Endothelial cell of umbilical vein (primary cell): ENCODE measurements around the gene INSRR. TPM values are rescaled to one million over a fixed set of nuclear protein-coding genes. Genes with fewer than 3 reads are reported as not detected.

ENCODE experiments used
- BruUV-seq: library from RNA; stranded (reverse); fragments of 400-500 nt; replicated peaks from 2 replicates; lab custom pipeline; 2021; lab: Mats Ljungman, UMichigan
- CTCF ChIA-PET: fragments of 300-600, 350-600 bp; sonication (Branson Sonifier 250); formaldehyde crosslinking; loops from one replicate; lab custom pipeline; 2021; ENCODE audit warnings: antibody characterized with exemption, inconsistent platforms; lab: Charles Lee
- POLR2A ChIA-PET: fragments of 300-600, 350-600 bp; sonication (Branson Sonifier 250); formaldehyde crosslinking; loops from one replicate; lab custom pipeline; 2021; ENCODE audit warnings: antibody characterized with exemption, inconsistent platforms; lab: Charles Lee
- DNase-seq: peaks from one replicate; pipeline ENCODE4 v3.0.0-alpha.2; 2011; ENCODE audit warnings: low read depth, low spot score
- FAIRE-seq: peaks from 2 replicates; lab custom pipeline; 2011; peaks lifted over from hg19 to GRCh38; lab: Jason Lieb, UNC
- H2AFZ ChIP-seq: 2 replicates; pipeline ENCODE4 v1.6.0; 2012; ENCODE audit warnings: low read depth, low read length, control low read depth, inconsistent platforms
- H3K27ac ChIP-seq: 2 replicates; pipeline ENCODE4 v1.5.1; 2011; ENCODE audit warnings: low read depth, mild to moderate bottlenecking, control low read depth, low read length, moderate library complexity; ENCODE audit not compliant: insufficient read depth
- H3K27me3 ChIP-seq, 2 experiments: 2 replicates each; pipeline versions ENCODE4 v1.6.0 to v1.6.1; 2011; ENCODE audit warnings: low read length in 2 of 2, mixed read lengths in 1 of 2; ENCODE audit not compliant: control insufficient read depth in 2 of 2, insufficient read depth in 2 of 2
- H3K36me3 ChIP-seq, 2 experiments: 2 replicates in 1 of 2; 3 replicates in 1 of 2; pipeline ENCODE4 v1.5.1; 2011; ENCODE audit warnings: low read length in 2 of 2, mild to moderate bottlenecking in 1 of 2, moderate library complexity in 1 of 2; ENCODE audit not compliant: control insufficient read depth in 2 of 2, insufficient read depth in 2 of 2; ENCODE audit errors: extremely low read depth in 1 of 2
- H3K4me1 ChIP-seq: 3 replicates; pipeline ENCODE4 v1.5.1; 2011; ENCODE audit warnings: mild to moderate bottlenecking, low read length; ENCODE audit not compliant: control insufficient read depth, insufficient read depth; ENCODE audit errors: extremely low read depth
- H3K4me2 ChIP-seq: 2 replicates; pipeline ENCODE4 v1.6.1; 2011; ENCODE audit warnings: low read length, control low read depth, mixed read lengths; ENCODE audit not compliant: insufficient read depth
- H3K4me3 ChIP-seq, 3 experiments: fragments of 200-600 bp in 1 of 3; sonication (generic), shearing (Covaris generic) in 1 of 3; replicated peaks in 1 of 3; 2 replicates each; pipeline ENCODE4 v1.5.1; 2011 to 2016; ENCODE audit warnings: control low read depth in 3 of 3, low read length in 3 of 3, mild to moderate bottlenecking in 2 of 3, inconsistent platforms in 1 of 3, low read depth in 1 of 3, moderate library complexity in 1 of 3; ENCODE audit not compliant: insufficient read depth in 1 of 3
- H3K79me2 ChIP-seq: 2 replicates; pipeline ENCODE4 v1.6.0; 2012; ENCODE audit warnings: low read length, inconsistent platforms; ENCODE audit not compliant: control insufficient read depth, insufficient read depth
- H3K9ac ChIP-seq: replicated peaks from 2 replicates; pipeline ENCODE3; 2011; ENCODE audit warnings: low read length, control low read depth; ENCODE audit not compliant: insufficient read depth; ENCODE audit errors: extremely low read depth
- H3K9me1 ChIP-seq: replicated peaks from 3 replicates; pipeline ENCODE4 v1.6.0; 2011; ENCODE audit warnings: mild to moderate bottlenecking, low read length; ENCODE audit not compliant: control insufficient read depth, insufficient read depth; ENCODE audit errors: extremely low read depth
- H3K9me3 ChIP-seq: replicated peaks from 2 replicates; pipeline ENCODE4 v1.5.1; 2012; ENCODE audit warnings: low read length, inconsistent platforms; ENCODE audit not compliant: control insufficient read depth, insufficient read depth
- H4K20me1 ChIP-seq: replicated peaks from 2 replicates; pipeline ENCODE3; 2011; ENCODE audit warnings: mild to moderate bottlenecking, low read length; ENCODE audit not compliant: control insufficient read depth, insufficient read depth; ENCODE audit errors: extremely low read depth
- EZH2 ChIP-seq: IDR thresholded peaks from 2 replicates; pipeline ENCODE4 v1.6.1; 2012; ENCODE audit warnings: borderline replicate concordance, low read depth, mild to moderate bottlenecking, moderate library complexity, low read length, inconsistent platforms; ENCODE audit not compliant: severe bottlenecking
- JUN ChIP-seq: IDR thresholded peaks from 2 replicates; pipeline ENCODE4 v1.6.1; 2011; ENCODE audit warnings: borderline replicate concordance, low read depth; ENCODE audit not compliant: insufficient read length, insufficient read depth
- MYC ChIP-seq: IDR thresholded peaks from one replicate; pipeline ENCODE4 v1.6.1; 2011; ENCODE audit warnings: mild to moderate bottlenecking, low read depth, low read length
- dilution Hi-C: fragments of 300-500 bp; cut with MboI; formaldehyde crosslinking; loops from one replicate; pipeline ENCODE4 v1.15.0; 2019; ENCODE audit warnings: low sequenced_read_pairs; ENCODE audit not compliant: extremely low pct_ligation_motif_present
- intact Hi-C: fragments of 100-400 bp; cut with micrococcal nuclease; formaldehyde crosslinking; loops from one replicate; pipeline ENCODE4 v1.10.0; 2022
- polyA plus RNA-seq, 4 experiments: library from polyadenylated mRNA; depleted of rRNA in 3 of 4; stranded (reverse) in 3 of 4; unstranded in 1 of 4; fragments of >200 nt; gene quantifications; 2 replicates each; pipeline versions ENCODE4 v1.2.1 to v1.2.3, GENCODE V29; 2011 to 2012; ENCODE audit warnings: missing spikeins in 1 of 4
- total RNA-seq: library from RNA; stranded (reverse); gene quantifications from 2 replicates; pipeline ENCODE4 v1.2.3, GENCODE V29; 2021

INSRR gene
- total and polyA plus RNA-seq, 2 donors (not counting 3 experiments of a cell fraction or from before 2014, with no cell fraction given): not detected

DNA sequence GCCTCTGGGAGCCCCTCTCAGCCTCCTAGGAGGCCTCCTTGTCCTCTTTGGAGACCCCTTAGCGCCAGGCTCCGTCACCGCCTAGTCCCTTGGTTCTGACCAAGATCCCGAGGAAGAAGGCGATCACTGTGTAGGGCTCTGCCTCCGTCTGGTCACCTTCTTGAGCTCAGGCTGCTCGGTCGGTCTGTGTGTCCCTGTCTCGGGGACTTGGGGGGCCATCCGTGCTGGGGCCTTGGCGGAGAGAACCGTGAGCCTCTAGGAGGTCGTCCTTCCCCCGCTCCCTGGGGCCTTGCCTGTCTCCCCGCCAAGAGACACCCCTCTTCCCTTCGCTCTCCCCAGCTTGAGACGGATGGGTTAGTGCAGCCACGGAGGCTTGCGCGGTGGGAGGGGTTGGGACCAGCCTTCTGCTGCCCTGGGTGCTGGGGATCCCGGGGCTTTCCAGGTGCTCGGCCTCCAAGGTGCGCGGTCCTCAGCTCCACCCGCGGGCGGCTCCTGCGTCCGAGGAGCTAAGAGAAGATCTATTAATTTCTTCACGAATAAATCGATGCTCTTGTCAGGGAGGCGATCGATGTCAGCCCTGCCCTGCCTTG lies 701 bp upstream of the INSRR start:
- peaks cover 17% of the 10 kb centered on the region for H3K4me1 ChIP-seq
- no peaks in the 10 kb centered on the region for H3K36me3 ChIP-seq
- TF ChIP-seq EZH2: peak; percentile 85
- TF ChIP-seq MYC: no peak
- intact Hi-C loops: loop anchor here (1.0 to 2.0 kb wide), 8 partner anchors 21 to 170 kb away; partner anchors contain the start of gene PRCC
- ChIA-PET POLR2A (interaction anchor here (0.7 kb wide), 1 partner anchor 131 kb away, joined by 3 read pairs; the partner anchor contains the start of genes ISG20L2 and METTL25B), CTCF (interaction anchor here (0.7 to 10.5 kb wide), 57 partner anchors 11 to 251 kb away, joined by 3 to 336 read pairs (median 8); partner anchors contain the start of genes CRABP2, HDGF, ISG20L2 and METTL25B)
- no TSS peak for BruUV-seq
- no peaks in the 10 kb centered on the region for H3K9me1 ChIP-seq
- peak; percentile 39 for DNase-seq
- H3K4me2 ChIP-seq: peak overlapping the region; percentile 64
- H3K9ac ChIP-seq: no peak overlapping the region
- FAIRE-seq: no peak
- peaks cover 39 to 42% of the 10 kb centered on the region in 2 experiments for H3K27me3 ChIP-seq
- no peaks in the 10 kb centered on the region for H3K9me3 ChIP-seq
- no peak overlapping the region for H3K27ac ChIP-seq
- dilution Hi-C loops: no loop called here
- H4K20me1 ChIP-seq: no peaks in the 10 kb centered on the region
- H3K4me3 ChIP-seq: no peak overlapping the region
- no peaks in the 10 kb centered on the region for H3K79me2 ChIP-seq
- no peak overlapping the region for H2AFZ ChIP-seq

DNA sequence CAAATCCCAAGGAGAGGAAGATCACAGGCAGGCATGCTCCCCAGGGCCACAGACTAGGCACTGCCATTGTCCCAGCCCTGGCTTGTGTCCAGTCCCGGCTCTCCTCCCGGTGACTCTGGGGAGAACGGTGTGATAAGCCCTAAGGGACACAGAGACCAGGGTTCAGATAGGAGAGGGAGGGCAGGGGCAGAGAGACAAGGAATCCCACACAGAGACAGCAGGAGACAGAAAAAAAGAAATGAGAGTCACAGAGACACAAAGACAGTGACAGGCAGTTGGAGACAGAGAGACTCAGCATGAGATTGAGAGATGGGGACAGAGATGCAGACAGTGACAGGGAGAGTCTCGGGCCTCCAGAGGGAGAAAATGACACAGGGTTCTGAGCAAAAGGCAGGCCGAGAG lies 361 bp downstream of the INSRR start:
- H3K36me3 ChIP-seq: no peaks in the 10 kb centered on the region
- BruUV-seq: no TSS peak
- no peak for TF ChIP-seq JUN
- TF ChIP-seq EZH2: peak; percentile 33
- CTCF ChIA-PET: interaction anchor here (0.6 to 10.5 kb wide), 16 partner anchors 11 to 169 kb away, joined by 3 to 336 read pairs (median 38); partner anchors contain the start of genes CRABP2, HDGF, ISG20L2 and METTL25B
- H3K79me2 ChIP-seq: no peaks in the 10 kb centered on the region
- no peaks in the 10 kb centered on the region for H4K20me1 ChIP-seq
- no peaks in the 10 kb centered on the region for H3K9me1 ChIP-seq
- POLR2A ChIA-PET: no interaction called here
- intact Hi-C loops: no loop called here
- peaks cover 39 to 44% of the 10 kb centered on the region in 2 experiments for H3K27me3 ChIP-seq
- DNase-seq: no peak
- no peak overlapping the region for H3K9ac ChIP-seq
- dilution Hi-C loops: no loop called here
- H3K9me3 ChIP-seq: no peaks in the 10 kb centered on the region
- no peak overlapping the region for H2AFZ ChIP-seq
- H3K4me1 ChIP-seq: peaks cover 12% of the 10 kb centered on the region
- H3K27ac ChIP-seq: no peak overlapping the region
- no peak for FAIRE-seq
- H3K4me2 ChIP-seq: no peak overlapping the region
- H3K4me3 ChIP-seq: no peak overlapping the region
